ENCODE measurements around the gene TBC1D22B. TPM values are rescaled to one million over a fixed set of nuclear protein-coding genes. Genes with fewer than 3 reads are reported as not detected.

The TBC1D22B gene
- total and polyA plus RNA-seq, 9 of the 15 experiments (the other 6 are each of a cell fraction or from before 2014, with no cell fraction given) = 4.8 to 24.2 (median 13.5) TPM

GRCh38 chr6:37207903-37208456, 49.6 kb upstream of the TBC1D22B start (continued):
- TF ChIP-seq ZNF639 (CRISPR knock-in tag; conservative IDR thresholded peaks at IDR 0.05 in 1 of 2, IDR thresholded peaks at IDR 0.05 in 1 of 2) = peak in 1 of 2 experiments; percentile 74; a peak in 1 of 4 replicates
- TF ChIP-seq NUFIP1 (IDR thresholded peaks at IDR 0.05; ENCODE audit: partially characterized antibody) = peak; percentile 88
- no peak for TF ChIP-seq EHMT2 (IDR thresholded peaks at IDR 0.05)
- TF ChIP-seq ZNF592 (IDR thresholded peaks at IDR 0.05) = peak; percentile 99
- 0 out of 4 replicates have a peak, but pooled peaks of 1 of the 2 experiments have one; percentile 66 for TF ChIP-seq FOXA3 (CRISPR knock-in tag; conservative IDR thresholded peaks at IDR 0.05 in 1 of 2, IDR thresholded peaks at IDR 0.05 in 1 of 2)
- no peak for TF ChIP-seq ZFPM2 (CRISPR knock-in tag; IDR thresholded peaks at IDR 0.05)
- TF ChIP-seq ZNF175 (CRISPR knock-in tag; IDR thresholded peaks at IDR 0.05; ENCODE audit: low read depth) = peak; percentile 74; the same call in 1 of the 2 replicates
- peak; percentile 98 for TF ChIP-seq BRD9 (IDR thresholded peaks at IDR 0.05; ENCODE audit: low read depth, partially characterized antibody)
- TF ChIP-seq FOXK1 (CRISPR knock-in tag; IDR thresholded peaks at IDR 0.05; ENCODE audit: borderline replicate concordance) = 0 out of 2 replicates have a peak, but pooled peaks have one; percentile 69
- TF ChIP-seq ATF3 (IDR thresholded peaks at IDR 0.05) = no peak
- TF ChIP-seq ATF3 (CRISPR knock-in tag; conservative IDR thresholded peaks at IDR 0.05) = 0 out of 2 replicates have a peak, but pooled peaks have one; percentile 58
- TF ChIP-seq CAMTA2 (CRISPR knock-in tag; conservative IDR thresholded peaks at IDR 0.05) = no peak
- TF ChIP-seq MYC (IDR thresholded peaks at IDR 0.05; ENCODE audit: low read depth, low read length) = peak; percentile 54; the same call in 1 of the 2 replicates
- peak; percentile 38; the same call in 1 of the 2 replicates for TF ChIP-seq MYC (CRISPR knock-in tag; IDR thresholded peaks at IDR 0.05; ENCODE audit: borderline replicate concordance, low read depth)
- peak; percentile 75 for TF ChIP-seq JUND (IDR thresholded peaks at IDR 0.05; ENCODE audit: borderline replicate concordance, low read depth, low read length)
- peak; percentile 88; the same call in 2 of the 3 replicates for TF ChIP-seq JUND (tag; IDR thresholded peaks at IDR 0.05; ENCODE audit: borderline replicate concordance, low read depth, low read length)
